ENCODE results near the gene TBC1D16. TPM values are rescaled to one million over a fixed set of nuclear protein-coding genes. Genes with fewer than 3 reads are reported as not detected.

Gene TBC1D16
- total RNA-seq, 3 donors from 2014 or later (not counting 1 experiment from before 2014, with no cell fraction given): 0.49 to 1.00 (median 0.65) TPM

DNA sequence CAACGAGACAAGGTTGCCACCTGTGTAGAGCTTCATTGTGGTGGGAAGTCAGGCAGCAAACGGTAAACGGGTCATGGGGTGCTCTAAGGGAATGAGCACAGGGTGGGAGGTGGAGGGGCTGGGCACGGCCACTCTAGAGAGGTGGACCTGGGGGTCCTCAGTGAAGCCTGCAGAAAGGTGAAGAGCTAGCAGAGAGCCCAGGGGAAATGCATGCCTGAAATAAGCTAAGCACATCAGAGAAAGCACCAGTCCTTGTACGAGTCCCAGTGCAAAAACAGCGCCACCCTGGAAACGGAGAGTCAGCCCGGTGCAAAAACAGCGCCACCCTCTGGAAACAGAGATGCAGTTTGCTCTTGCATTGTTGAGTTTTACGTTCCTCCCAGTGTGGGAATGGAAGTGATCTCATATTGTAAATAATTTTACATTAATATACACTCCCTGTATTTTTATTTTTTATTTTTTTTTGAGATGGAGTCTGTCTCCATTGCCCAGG, 65.0 kb downstream of the TBC1D16 start:
- ATAC-seq: peak in 1 of 3 donors; percentile 55
- H3K27me3 Mint-ChIP-seq (ENCODE audit: low read depth in 2 of 2): peaks cover 5 to 10% of the 10 kb centered on the region in 2 donors
- Histone ChIP-seq H3K27me3 (ENCODE audit: control insufficient read depth, insufficient read depth, low read length) (peaks cover 4% of the 10 kb centered on the region), H3K36me3 (ENCODE audit: control insufficient read depth, insufficient read depth, low read length) (no peaks in the 10 kb centered on the region), H3K4me1 (ENCODE audit: control insufficient read depth, insufficient read depth, low read length) (peaks cover 4% of the 10 kb centered on the region), H3K27ac (ENCODE audit: low read length) (no peak overlapping the region), H3K9me3 (ENCODE audit: control insufficient read depth, insufficient read depth, low read length) (no peaks in the 10 kb centered on the region), H3K4me3 (ENCODE audit: low read length) (no peak overlapping the region)
- peak; percentile 45 for TF ChIP-seq CTCF (IDR thresholded peaks at IDR 0.05)
- intact Hi-C loops (cut with micrococcal nuclease): no loop called here
- no peaks in the 10 kb centered on the region for H3K9me3 Mint-ChIP-seq
- H3K4me1 Mint-ChIP-seq: no peaks in the 10 kb centered on the region
- H3K4me3 Mint-ChIP-seq: no peak overlapping the region
- DNase-seq: peak in 1 of 2 donors; percentile 81
- WGBS (ENCODE audit: insufficient coverage): 35% methylated on average over 8 of the region's 10 CpGs
- no peak overlapping the region for H3K27ac Mint-ChIP-seq
- no peaks in the 10 kb centered on the region for H3K36me3 Mint-ChIP-seq

DNA sequence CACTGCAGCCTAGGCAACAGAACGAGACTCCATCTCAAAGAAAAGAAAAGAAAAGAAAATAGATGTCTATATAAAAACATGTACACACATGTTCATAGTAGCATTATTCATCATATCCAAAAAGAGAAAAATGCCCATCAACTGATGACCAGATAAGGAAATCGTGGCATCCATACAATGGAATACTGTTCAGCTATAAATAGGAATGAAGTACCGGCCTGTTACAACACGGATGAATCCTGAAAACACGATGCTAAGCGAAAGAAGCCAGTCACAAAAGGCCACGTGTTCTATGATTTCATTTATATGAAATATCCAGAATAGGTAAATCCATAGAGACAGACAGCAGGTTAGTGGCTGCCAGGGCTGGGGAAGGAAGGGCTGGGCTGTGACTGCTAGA, 65.8 kb downstream of the TBC1D16 start:
- Mint-ChIP-seq H3K4me1 (no peaks in the 10 kb centered on the region), H3K36me3 (no peaks in the 10 kb centered on the region), H3K27ac (no peak overlapping the region), H3K27me3 (ENCODE audit: low read depth in 2 of 2) (peaks cover 5 to 10% of the 10 kb centered on the region in 2 donors), H3K4me3 (no peak overlapping the region), H3K9me3 (no peaks in the 10 kb centered on the region)
- Histone ChIP-seq H3K9me3 (ENCODE audit: control insufficient read depth, insufficient read depth, low read length) (no peaks in the 10 kb centered on the region), H3K36me3 (ENCODE audit: control insufficient read depth, insufficient read depth, low read length) (no peaks in the 10 kb centered on the region), H3K27ac (ENCODE audit: low read length) (no peak overlapping the region), H3K4me1 (ENCODE audit: control insufficient read depth, insufficient read depth, low read length) (peaks cover 4% of the 10 kb centered on the region), H3K4me3 (ENCODE audit: low read length) (no peak overlapping the region), H3K27me3 (ENCODE audit: control insufficient read depth, insufficient read depth, low read length) (peaks cover 4% of the 10 kb centered on the region)
- WGBS (ENCODE audit: insufficient coverage): 98% methylated on average over 6 of the region's 7 CpGs
- no peak for TF ChIP-seq CTCF (IDR thresholded peaks at IDR 0.05)
- DNase-seq: no peak
- intact Hi-C loops (cut with micrococcal nuclease): no loop called here
- no peak for ATAC-seq

DNA sequence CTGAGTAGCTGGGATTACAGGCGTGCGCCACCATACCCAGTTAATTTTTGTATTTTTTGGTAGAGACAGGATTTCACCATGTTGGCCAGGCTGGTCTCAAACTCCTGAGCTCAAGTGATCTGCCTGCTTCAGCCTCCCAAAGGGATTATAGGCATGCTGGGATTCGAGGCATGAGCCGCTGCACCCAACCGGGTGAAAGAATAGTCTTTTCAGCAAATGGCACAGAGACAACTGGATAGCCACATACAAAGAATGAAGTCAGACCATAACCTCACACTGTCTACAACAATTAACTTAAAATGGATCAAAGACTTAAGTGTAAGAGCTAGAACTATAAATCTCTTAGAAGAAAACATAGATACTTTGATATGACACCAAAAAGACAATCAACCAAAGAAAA, 67.6 kb downstream of the TBC1D16 start:
- no peak overlapping the region for H3K4me3 Mint-ChIP-seq
- H3K4me3 ChIP-seq (ENCODE audit: low read length): no peak overlapping the region
- no peak for DNase-seq
- no peaks in the 10 kb centered on the region for H3K36me3 Mint-ChIP-seq
- no peak overlapping the region for H3K27ac Mint-ChIP-seq
- no peaks in the 10 kb centered on the region for H3K9me3 ChIP-seq (ENCODE audit: control insufficient read depth, insufficient read depth, low read length)
- 95% methylated on average over 5 of the region's 5 CpGs for WGBS (ENCODE audit: insufficient coverage)
- TF ChIP-seq CTCF (IDR thresholded peaks at IDR 0.05): no peak
- H3K27me3 ChIP-seq (ENCODE audit: control insufficient read depth, insufficient read depth, low read length): peaks cover 4% of the 10 kb centered on the region
- H3K4me1 ChIP-seq (ENCODE audit: control insufficient read depth, insufficient read depth, low read length): peaks cover 4% of the 10 kb centered on the region
- H3K27ac ChIP-seq (ENCODE audit: low read length): no peak overlapping the region
- no peaks in the 10 kb centered on the region for H3K36me3 ChIP-seq (ENCODE audit: control insufficient read depth, insufficient read depth, low read length)
- H3K27me3 Mint-ChIP-seq (ENCODE audit: low read depth in 2 of 2): peaks cover 20% of the 10 kb centered on the region in 2 donors
- H3K9me3 Mint-ChIP-seq: no peaks in the 10 kb centered on the region
- ATAC-seq: no peak
- no peaks in the 10 kb centered on the region for H3K4me1 Mint-ChIP-seq
- intact Hi-C loops (cut with micrococcal nuclease): no loop called here

- H3K9me3 ChIP-seq (ENCODE audit: control insufficient read depth, insufficient read depth, low read length): no peaks in the 10 kb centered on the region
- TF ChIP-seq CTCF (IDR thresholded peaks at IDR 0.05): no peak
- H3K4me1 Mint-ChIP-seq: no peaks in the 10 kb centered on the region
- H3K4me1 ChIP-seq (ENCODE audit: control insufficient read depth, insufficient read depth, low read length): peaks cover 4% of the 10 kb centered on the region
- H3K27ac ChIP-seq (ENCODE audit: low read length): no peak overlapping the region
- H3K27ac Mint-ChIP-seq: no peak overlapping the region
- peaks cover 20% of the 10 kb centered on the region in 2 donors for H3K27me3 Mint-ChIP-seq (ENCODE audit: low read depth in 2 of 2)
- ATAC-seq (no peak), DNase-seq (no peak)
- no peak overlapping the region for H3K4me3 ChIP-seq (ENCODE audit: low read length)
- peaks cover 2% of the 10 kb centered on the region for H3K27me3 ChIP-seq (ENCODE audit: control insufficient read depth, insufficient read depth, low read length)
- H3K9me3 Mint-ChIP-seq: no peaks in the 10 kb centered on the region
- no peak overlapping the region for H3K4me3 Mint-ChIP-seq
- intact Hi-C loops (cut with micrococcal nuclease): no loop called here
- no peaks in the 10 kb centered on the region for H3K36me3 Mint-ChIP-seq
- no CpG with 5 or more reads among the region's 3 CpGs for WGBS (ENCODE audit: insufficient coverage)
- H3K36me3 ChIP-seq (ENCODE audit: control insufficient read depth, insufficient read depth, low read length): no peaks in the 10 kb centered on the region
Observed at GRCh38 chr17:79966681-79967080, 69.0 kb downstream of the TBC1D16 start.
